Lower leg skin (tissue), 3 donors: ENCODE measurements around the gene SHROOM3.

Experiments
- POLR2A ChIP-seq, 2 donors: fragments of 450-650 bp; IDR thresholded peaks; one replicate each; pipeline ENCODE4 v1.6.1; 2016 to 2017; ENCODE audit warnings: antibody characterized with exemption in 2 of 2, mild to moderate bottlenecking in 1 of 2, moderate library complexity in 1 of 2
- TF ChIP-seq, protein P1 (sequence below), 3 donors: fragments of 450-650 bp; IDR thresholded peaks; one replicate each; pipeline ENCODE4 v1.5.1; 2016; ENCODE audit warnings: antibody characterized with exemption in 3 of 3, mild to moderate bottlenecking in 3 of 3, moderate library complexity in 2 of 3

DNA sequence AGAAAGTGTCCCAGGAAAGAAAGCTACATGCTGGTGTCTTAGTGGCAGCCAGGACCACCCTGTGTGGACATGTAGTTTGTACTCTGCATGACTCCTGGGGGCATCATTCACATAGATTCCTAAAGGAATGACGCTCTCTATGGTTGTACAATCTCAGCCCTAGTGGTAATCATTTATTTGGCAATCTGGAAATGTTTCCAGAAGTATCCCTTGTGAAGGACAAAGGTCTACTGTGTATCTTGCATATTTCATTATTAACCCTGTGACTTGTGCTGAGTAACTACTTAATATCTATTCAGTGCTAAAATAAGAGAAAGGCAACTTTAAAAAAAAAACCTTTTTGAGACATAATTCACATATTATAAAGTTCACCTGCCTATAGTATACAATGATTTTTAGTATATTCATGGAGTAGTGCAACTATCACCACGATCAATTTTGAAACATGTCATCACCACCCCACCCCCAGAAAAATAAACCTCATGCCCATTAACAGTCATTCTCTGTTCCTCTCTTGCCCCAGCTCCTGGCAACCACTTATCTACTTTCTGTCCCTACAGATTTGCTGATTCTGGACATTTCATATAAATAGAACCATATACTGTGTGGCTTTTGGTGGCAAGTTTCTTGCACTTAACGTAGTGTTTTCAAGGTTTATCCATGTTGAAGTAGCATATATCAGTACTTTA, 51.7 kb downstream of the SHROOM3 start:
- TF ChIP-seq, protein P1, sequence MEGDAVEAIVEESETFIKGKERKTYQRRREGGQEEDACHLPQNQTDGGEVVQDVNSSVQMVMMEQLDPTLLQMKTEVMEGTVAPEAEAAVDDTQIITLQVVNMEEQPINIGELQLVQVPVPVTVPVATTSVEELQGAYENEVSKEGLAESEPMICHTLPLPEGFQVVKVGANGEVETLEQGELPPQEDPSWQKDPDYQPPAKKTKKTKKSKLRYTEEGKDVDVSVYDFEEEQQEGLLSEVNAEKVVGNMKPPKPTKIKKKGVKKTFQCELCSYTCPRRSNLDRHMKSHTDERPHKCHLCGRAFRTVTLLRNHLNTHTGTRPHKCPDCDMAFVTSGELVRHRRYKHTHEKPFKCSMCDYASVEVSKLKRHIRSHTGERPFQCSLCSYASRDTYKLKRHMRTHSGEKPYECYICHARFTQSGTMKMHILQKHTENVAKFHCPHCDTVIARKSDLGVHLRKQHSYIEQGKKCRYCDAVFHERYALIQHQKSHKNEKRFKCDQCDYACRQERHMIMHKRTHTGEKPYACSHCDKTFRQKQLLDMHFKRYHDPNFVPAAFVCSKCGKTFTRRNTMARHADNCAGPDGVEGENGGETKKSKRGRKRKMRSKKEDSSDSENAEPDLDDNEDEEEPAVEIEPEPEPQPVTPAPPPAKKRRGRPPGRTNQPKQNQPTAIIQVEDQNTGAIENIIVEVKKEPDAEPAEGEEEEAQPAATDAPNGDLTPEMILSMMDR (IDR thresholded peaks at IDR 0.05), result no peak
- no peak for TF ChIP-seq POLR2A (IDR thresholded peaks at IDR 0.05)
